PC-3 (cell line): ENCODE measurements around the gene PRSS1. TPM values are rescaled to one million over a fixed set of nuclear protein-coding genes. Genes with fewer than 3 reads are reported as not detected.
"Not testable (repeated sequence)": the region's sequence is repeated elsewhere in the genome, so short reads cannot be mapped to it uniquely, and the experiment has no call there.

Experiments
- ATAC-seq: fragments of 200-7000 bp; cut with Tn5 transposase; 2 replicates; pipeline ENCODE4 v1.9.1; 2020; ENCODE audit warnings: mild to moderate bottlenecking, moderate library complexity
- BruUV-seq: library from RNA; stranded (reverse); fragments of 400-500 nt; replicated peaks from 2 replicates; lab custom pipeline; 2021; lab: Mats Ljungman, UMichigan
- CTCF ChIA-PET: fragments of 300-600 bp; sonication (Branson Sonifier 250); formaldehyde crosslinking; loops from one replicate; lab custom pipeline; 2022; ENCODE audit warnings: antibody characterized with exemption; lab: Charles Lee
- POLR2A ChIA-PET: fragments of 300-600 bp; sonication (Branson Sonifier 250); formaldehyde crosslinking; loops from one replicate; lab custom pipeline; 2022; ENCODE audit warnings: antibody characterized with exemption; ENCODE audit not compliant: unreplicated experiment; lab: Charles Lee
- DNase-seq: peaks from one replicate; pipeline ENCODE4 v3.0.0-alpha.2; 2015
- H2AFZ ChIP-seq: fragments of 300-600 bp; sonication (generic); 2 replicates; pipeline ENCODE4 v1.6.0; 2016; ENCODE audit warnings: antibody characterized with exemption, low read length
- H3F3A ChIP-seq: fragments of 300-600 bp; sonication (generic); one replicate; pipeline ENCODE4 v1.6.0; 2017; ENCODE audit warnings: antibody characterized with exemption, low read length, control low read depth, mild to moderate bottlenecking; ENCODE audit not compliant: unreplicated experiment
- H3K27ac ChIP-seq: fragments of 300-600 bp; sonication (generic); 2 replicates; pipeline ENCODE4 v1.5.1; 2016; ENCODE audit warnings: mild to moderate bottlenecking, low read length
- H3K27me3 ChIP-seq: fragments of 300-600 bp; sonication (generic); 2 replicates; pipeline ENCODE4 v1.6.1; 2016; ENCODE audit warnings: low read length, mixed read lengths
- H3K36me3 ChIP-seq: fragments of 300-600 bp; sonication (generic); 2 replicates; pipeline ENCODE4 v1.6.1; 2016; ENCODE audit warnings: low read depth, mixed run types, low read length, mixed read lengths
- H3K4me1 ChIP-seq: fragments of 300-600 bp; sonication (generic); 2 replicates; pipeline ENCODE4 v1.5.1; 2016; ENCODE audit warnings: low read length; ENCODE audit not compliant: insufficient read depth
- H3K4me2 ChIP-seq: fragments of 300-600 bp; sonication (generic); 2 replicates; pipeline ENCODE4 v1.6.0; 2016; ENCODE audit warnings: low read length
- H3K4me3 ChIP-seq: fragments of 300-600 bp; sonication (generic); 2 replicates; pipeline ENCODE4 v1.5.1; 2016; ENCODE audit warnings: mild to moderate bottlenecking, low read length, mixed read lengths
- H3K79me2 ChIP-seq: fragments of 300-600 bp; sonication (generic); 2 replicates; pipeline ENCODE4 v1.6.1; 2017; ENCODE audit warnings: low read length, mixed read lengths
- H3K9ac ChIP-seq: fragments of 300-600 bp; sonication (generic); 2 replicates; pipeline ENCODE4 v1.6.0; 2016; ENCODE audit warnings: mild to moderate bottlenecking, low read length
- H3K9me2 ChIP-seq: fragments of 300-600 bp; sonication (generic); replicated peaks from 2 replicates; pipeline ENCODE4 v1.6.1; 2016; ENCODE audit warnings: mixed run types, low read length, mixed read lengths
- H3K9me3 ChIP-seq: fragments of 300-600 bp; sonication (generic); 2 replicates; pipeline ENCODE4 v1.6.1; 2016; ENCODE audit warnings: low read length, mixed read lengths
- H4K20me1 ChIP-seq: fragments of 300-600 bp; sonication (generic); 2 replicates; pipeline ENCODE4 v1.6.1; 2016; ENCODE audit warnings: low read length, mixed read lengths
- EZH2 ChIP-seq: fragments of 300-600 bp; sonication (generic); IDR thresholded peaks from one replicate; pipeline ENCODE4 v1.6.1; 2017; ENCODE audit warnings: antibody characterized with exemption, mild to moderate bottlenecking, low read length; ENCODE audit not compliant: unreplicated experiment
- EZH2phosphoT487 ChIP-seq: fragments of 300-600 bp; sonication (generic); IDR thresholded peaks from 2 replicates; pipeline ENCODE4 v1.6.1; 2018; ENCODE audit warnings: mild to moderate bottlenecking, antibody characterized with exemption, low read length, borderline replicate concordance
- intact Hi-C: fragments of 100-400 bp; cut with micrococcal nuclease; formaldehyde crosslinking; loops from 2 replicates; pipeline ENCODE4 v1.9.0; 2023
- total RNA-seq: library from RNA; depleted of rRNA; stranded (reverse); fragments of >200 nt; gene quantifications from 2 replicates; pipeline ENCODE4 v1.2.3, GENCODE V29; 2014
- TF ChIP-seq, protein P1 (sequence below): fragments of 300-600 bp; sonication (generic); conservative IDR thresholded peaks from 2 replicates; pipeline ENCODE4 v1.5.1; 2017; ENCODE audit warnings: antibody characterized with exemption, low read depth, mild to moderate bottlenecking, low read length

The PRSS1 gene
- total RNA-seq, 1 experiment from 2014 or later = not detected

DNA sequence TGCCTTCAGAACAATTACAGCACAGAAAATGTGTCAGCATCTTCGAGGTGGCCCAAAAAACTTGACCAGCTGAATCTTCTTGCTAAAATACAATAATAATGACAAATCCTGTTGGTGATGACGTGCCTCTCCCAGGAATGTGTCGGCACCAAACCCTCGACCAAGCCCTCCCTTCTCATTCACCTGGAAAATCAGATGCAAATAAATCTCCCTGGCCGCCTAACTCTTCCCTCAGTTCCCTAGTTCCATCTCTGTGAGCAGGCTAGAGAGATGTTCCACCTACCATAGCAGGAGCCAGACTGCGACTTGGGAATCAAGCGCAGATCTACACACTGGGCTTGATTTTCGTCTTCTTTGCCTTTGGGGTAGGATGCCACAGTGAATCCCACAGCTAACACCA, 4.1 kb downstream of the PRSS1 start:
- no peaks in the 10 kb centered on the region for H3K79me2 ChIP-seq
- H3K9me2 ChIP-seq = no peaks in the 10 kb centered on the region
- no peak overlapping the region for H2AFZ ChIP-seq
- ChIA-PET POLR2A (interaction anchor here (0.6 kb wide), 1 partner anchor 150 kb away, joined by 3 read pairs; no protein-coding TSS in a partner anchor), CTCF (no interaction called here)
- no peak overlapping the region for H3K27ac ChIP-seq
- H3K9ac ChIP-seq = no peak overlapping the region
- peak; percentile 67 for DNase-seq
- peaks cover 5% of the 10 kb centered on the region; the same call in 1 of the 2 replicates for H3K4me1 ChIP-seq
- H3K36me3 ChIP-seq = no peaks in the 10 kb centered on the region
- H3F3A ChIP-seq = no peaks in the 10 kb centered on the region
- H3K27me3 ChIP-seq = peaks cover 36% of the 10 kb centered on the region
- no peaks in the 10 kb centered on the region for H4K20me1 ChIP-seq
- TF ChIP-seq, protein P1, sequence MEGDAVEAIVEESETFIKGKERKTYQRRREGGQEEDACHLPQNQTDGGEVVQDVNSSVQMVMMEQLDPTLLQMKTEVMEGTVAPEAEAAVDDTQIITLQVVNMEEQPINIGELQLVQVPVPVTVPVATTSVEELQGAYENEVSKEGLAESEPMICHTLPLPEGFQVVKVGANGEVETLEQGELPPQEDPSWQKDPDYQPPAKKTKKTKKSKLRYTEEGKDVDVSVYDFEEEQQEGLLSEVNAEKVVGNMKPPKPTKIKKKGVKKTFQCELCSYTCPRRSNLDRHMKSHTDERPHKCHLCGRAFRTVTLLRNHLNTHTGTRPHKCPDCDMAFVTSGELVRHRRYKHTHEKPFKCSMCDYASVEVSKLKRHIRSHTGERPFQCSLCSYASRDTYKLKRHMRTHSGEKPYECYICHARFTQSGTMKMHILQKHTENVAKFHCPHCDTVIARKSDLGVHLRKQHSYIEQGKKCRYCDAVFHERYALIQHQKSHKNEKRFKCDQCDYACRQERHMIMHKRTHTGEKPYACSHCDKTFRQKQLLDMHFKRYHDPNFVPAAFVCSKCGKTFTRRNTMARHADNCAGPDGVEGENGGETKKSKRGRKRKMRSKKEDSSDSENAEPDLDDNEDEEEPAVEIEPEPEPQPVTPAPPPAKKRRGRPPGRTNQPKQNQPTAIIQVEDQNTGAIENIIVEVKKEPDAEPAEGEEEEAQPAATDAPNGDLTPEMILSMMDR = no peak
- no TSS peak for BruUV-seq
- no peaks in the 10 kb centered on the region for H3K9me3 ChIP-seq
- no peak overlapping the region for H3K4me3 ChIP-seq
- peak; percentile 25 for ATAC-seq
- H3K4me2 ChIP-seq = no peak overlapping the region
- intact Hi-C loops = no loop called here

DNA sequence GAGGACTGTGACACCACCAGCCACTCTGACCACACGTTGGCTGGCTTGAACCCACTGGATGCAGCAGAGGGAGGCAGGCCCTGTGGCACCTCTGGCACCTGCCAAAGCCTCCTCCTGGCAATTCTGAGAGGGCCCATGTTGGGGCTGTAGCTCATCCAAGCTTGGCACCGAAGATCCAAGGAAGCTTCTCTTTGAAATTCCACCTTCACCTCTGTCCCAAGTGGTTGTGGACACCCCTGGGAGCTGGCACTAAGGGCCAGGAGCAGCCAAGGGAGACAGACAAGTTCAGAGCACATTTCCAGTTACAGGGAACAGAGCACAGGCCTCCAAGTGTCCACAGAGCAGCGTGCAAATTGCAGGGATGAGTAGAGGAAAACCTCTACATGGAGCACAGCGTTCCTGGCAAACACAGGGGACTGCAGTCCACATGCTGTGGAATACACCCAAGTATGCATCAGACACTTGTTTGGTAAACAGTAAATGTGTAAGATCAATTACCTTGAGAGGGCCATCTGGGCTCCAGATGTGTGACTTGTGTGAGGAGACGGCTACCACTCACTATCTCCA, 4.7 kb downstream of the PRSS1 start:
- H3K4me1 ChIP-seq, H3K9me2 ChIP-seq, POLR2A ChIA-PET, H3K4me2 ChIP-seq, H3K36me3 ChIP-seq, DNase-seq, H3K9me3 ChIP-seq, CTCF ChIA-PET, BruUV-seq, H4K20me1 ChIP-seq, H3K27ac ChIP-seq, H3F3A ChIP-seq, ATAC-seq, H3K4me3 ChIP-seq, H3K9ac ChIP-seq, H3K79me2 ChIP-seq, H2AFZ ChIP-seq, intact Hi-C loops: not testable (repeated sequence)
- H3K27me3 ChIP-seq = peaks cover 36% of the 10 kb centered on the region

DNA sequence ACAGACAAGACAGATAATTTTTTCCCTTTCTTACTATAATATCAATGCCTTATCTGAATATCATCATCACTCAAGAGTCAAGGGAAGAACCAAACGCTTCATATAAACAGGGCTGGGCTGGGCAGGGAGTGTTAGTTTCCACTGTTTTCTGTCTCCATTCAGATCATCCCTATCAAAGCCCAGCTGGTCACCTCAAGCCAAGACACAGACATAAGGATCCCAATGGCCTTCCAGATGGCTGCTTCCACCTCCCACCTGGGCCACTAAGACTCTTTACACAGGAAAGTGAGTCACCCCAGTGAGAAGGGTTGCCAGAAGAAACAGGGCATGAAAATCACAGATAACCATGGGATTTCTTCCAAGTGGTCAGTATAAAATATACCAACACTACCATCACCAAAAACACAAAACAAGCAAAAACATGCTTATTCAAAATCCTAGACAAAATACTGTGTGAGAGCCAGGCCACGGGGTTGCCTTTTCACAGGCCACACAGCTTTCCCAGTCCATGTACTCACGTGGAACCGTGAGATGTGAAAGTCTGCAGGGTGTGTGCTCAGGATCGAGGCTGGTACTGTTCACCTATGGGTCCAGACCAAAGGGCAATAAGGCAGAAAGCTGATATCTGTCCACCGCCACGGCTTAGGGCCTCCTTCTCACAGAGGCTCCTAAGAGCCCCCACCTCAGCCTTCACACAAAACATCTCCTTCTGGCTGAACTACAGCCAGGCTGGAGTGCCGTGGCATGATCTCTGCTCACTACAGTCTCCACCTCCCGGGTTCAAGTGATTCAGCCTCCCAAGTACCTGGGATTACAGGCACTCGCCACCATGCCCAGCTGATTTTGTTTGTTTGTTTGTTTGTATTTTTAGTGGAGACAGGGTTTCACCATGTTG, 5.7 kb downstream of the PRSS1 start:
- H4K20me1 ChIP-seq = no peaks in the 10 kb centered on the region
- no peaks in the 10 kb centered on the region for H3K79me2 ChIP-seq
- peaks cover 34% of the 10 kb centered on the region for H3K27me3 ChIP-seq
- BruUV-seq = no TSS peak
- intact Hi-C loops = no loop called here
- H3K9me2 ChIP-seq = no peaks in the 10 kb centered on the region
- H3K4me2 ChIP-seq = no peak overlapping the region
- H3K4me3 ChIP-seq = no peak overlapping the region
- H3K9ac ChIP-seq = no peak overlapping the region
- no peaks in the 10 kb centered on the region for H3K9me3 ChIP-seq
- peak; percentile 88 for ATAC-seq
- H3K4me1 ChIP-seq = peaks cover 5% of the 10 kb centered on the region; the same call in 1 of the 2 replicates
- peak; percentile 44 for DNase-seq
- no peaks in the 10 kb centered on the region for H3K36me3 ChIP-seq
- H2AFZ ChIP-seq = no peak overlapping the region
- ChIA-PET CTCF (no interaction called here), POLR2A (no interaction called here)
- H3K27ac ChIP-seq = no peak overlapping the region
- TF ChIP-seq EZH2 (no peak), EZH2phosphoT487 (no peak)
- TF ChIP-seq, protein P1 = no peak
- no peaks in the 10 kb centered on the region for H3F3A ChIP-seq

DNA sequence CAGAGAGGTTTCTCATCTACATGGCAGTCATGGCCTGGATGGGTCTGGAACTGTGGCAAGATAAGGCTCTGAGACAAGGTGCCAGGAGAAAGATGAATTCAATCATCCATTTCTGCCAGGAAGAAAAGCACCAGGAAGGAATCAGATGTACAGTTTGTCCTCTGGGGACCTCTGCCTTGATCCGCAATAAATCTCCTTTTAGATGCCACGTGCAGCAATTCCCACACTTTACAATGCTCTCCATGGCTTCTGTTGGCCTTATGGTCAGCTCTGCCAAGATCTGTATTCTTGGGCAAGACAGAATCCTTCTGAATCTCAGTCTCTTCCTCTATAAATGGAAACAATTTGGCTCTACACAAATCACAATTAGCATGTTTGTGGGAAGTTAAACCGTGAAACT, 9.0 kb downstream of the PRSS1 start:
- BruUV-seq, H3K4me2 ChIP-seq, POLR2A ChIA-PET, CTCF ChIA-PET, H3F3A ChIP-seq, H3K9me3 ChIP-seq, H4K20me1 ChIP-seq, H3K36me3 ChIP-seq, H3K9ac ChIP-seq, DNase-seq, H2AFZ ChIP-seq, H3K4me3 ChIP-seq, H3K9me2 ChIP-seq, H3K27ac ChIP-seq, H3K4me1 ChIP-seq, H3K79me2 ChIP-seq, intact Hi-C loops, ATAC-seq: not testable (repeated sequence)
- peaks cover 48% of the 10 kb centered on the region for H3K27me3 ChIP-seq
